GM19438 (cell line): Measurements from ENCODE around the gene ZNF200.

Experiments
- ATAC-seq: cut with Tn5 transposase; IDR thresholded peaks from one replicate; pipeline ENCODE4 v1.9.1; 2021; ENCODE audit warnings: low read depth; ENCODE audit not compliant: unreplicated experiment

Gene ZNF200

GRCh38 chr16:3254309-3254708, 19.4 kb upstream of the ZNF200 start:
- no peak for ATAC-seq

GRCh38 chr16:3252967-3253366, 18.0 kb upstream of the ZNF200 start:
- no peak for ATAC-seq

- ATAC-seq = no peak
Observed at GRCh38 chr16:3249451-3249850, 14.5 kb upstream of the ZNF200 start.

GRCh38 chr16:3249020-3249419, 14.1 kb upstream of the ZNF200 start:
- no peak for ATAC-seq

GRCh38 chr16:3248596-3248995, 13.6 kb upstream of the ZNF200 start:
- no peak for ATAC-seq

- no peak for ATAC-seq
Observed at GRCh38 chr16:3246876-3247275, 11.9 kb upstream of the ZNF200 start.

- ATAC-seq = no peak
Observed at GRCh38 chr16:3246002-3246401, 11.0 kb upstream of the ZNF200 start.

- ATAC-seq = no peak
Observed at GRCh38 chr16:3243882-3244281, 8.9 kb upstream of the ZNF200 start.

- ATAC-seq = no peak
Observed at GRCh38 chr16:3242709-3243108, 7.8 kb upstream of the ZNF200 start.

- ATAC-seq = no peak
Observed at GRCh38 chr16:3241761-3242160, 6.8 kb upstream of the ZNF200 start.

- no peak for ATAC-seq
Observed at GRCh38 chr16:3235856-3236669, 1.1 kb upstream of the ZNF200 start.

- no peak for ATAC-seq
Observed at GRCh38 chr16:3234543-3234856, 458 bp downstream of the ZNF200 start.

GRCh38 chr16:3223913-3224515, 10.9 kb downstream of the ZNF200 start:
- no peak for ATAC-seq

GRCh38 chr16:3220839-3221238, 14.1 kb downstream of the ZNF200 start:
- no peak for ATAC-seq

- ATAC-seq = no peak
Observed at GRCh38 chr16:3216263-3216640, 18.7 kb downstream of the ZNF200 start.

- no peak for ATAC-seq
Observed at GRCh38 chr16:3215601-3216262, 19.2 kb downstream of the ZNF200 start.

- ATAC-seq = no peak
Observed at GRCh38 chr16:3214904-3215600, 19.9 kb downstream of the ZNF200 start.

GRCh38 chr16:3212567-3212966, 22.4 kb downstream of the ZNF200 start:
- ATAC-seq = no peak

- ATAC-seq = no peak
Observed at GRCh38 chr16:3212006-3212405, 23.0 kb downstream of the ZNF200 start.

GRCh38 chr16:3207086-3207953, 27.6 kb downstream of the ZNF200 start:
- ATAC-seq = no peak
